HG02759 (cell line): ENCODE results near the gene MPST.

Experiments used
- ATAC-seq: cut with Tn5 transposase; IDR thresholded peaks from one replicate; pipeline ENCODE4 v1.9.1; 2021; ENCODE audit warnings: mild to moderate bottlenecking, moderate library complexity; ENCODE audit not compliant: unreplicated experiment

Gene MPST

GRCh38 chr22:37043828-37044538 lies 24.4 kb downstream of the MPST start:
- no peak for ATAC-seq

GRCh38 chr22:37044634-37045625 lies 25.4 kb downstream of the MPST start:
- no peak for ATAC-seq

GRCh38 chr22:37045958-37046357 lies 26.4 kb downstream of the MPST start:
- ATAC-seq: no peak

- ATAC-seq: no peak
Observed at GRCh38 chr22:37046589-37046988, 27.0 kb downstream of the MPST start.

- ATAC-seq: no peak
Observed at GRCh38 chr22:37047006-37047405, 27.5 kb downstream of the MPST start.

GRCh38 chr22:37048133-37048532 lies 28.6 kb downstream of the MPST start:
- ATAC-seq: no peak

- ATAC-seq: no peak
Observed at GRCh38 chr22:37049224-37049623, 29.7 kb downstream of the MPST start.

- no peak for ATAC-seq
Observed at GRCh38 chr22:37050913-37051312, 31.4 kb downstream of the MPST start.

- peak; percentile 93 for ATAC-seq
Observed at GRCh38 chr22:37051391-37052385, 32.1 kb downstream of the MPST start, which contains the start of gene KCTD17. KCTD17 (plus strand) TSS chr22:37051742; CDS start chr22:37051761, 19 bp downstream.

- no peak for ATAC-seq
Observed at GRCh38 chr22:37052386-37053309, 33.1 kb downstream of the MPST start.

- ATAC-seq: no peak
Observed at GRCh38 chr22:37053310-37054055, 33.9 kb downstream of the MPST start.

- no peak for ATAC-seq
Observed at GRCh38 chr22:37054056-37054395, 34.5 kb downstream of the MPST start.

GRCh38 chr22:37054600-37055365 lies 35.2 kb downstream of the MPST start:
- ATAC-seq: no peak

- no peak for ATAC-seq
Observed at GRCh38 chr22:37056246-37056645, 36.7 kb downstream of the MPST start.

GRCh38 chr22:37057226-37057625 lies 37.7 kb downstream of the MPST start:
- ATAC-seq: no peak

GRCh38 chr22:37057796-37058510 lies 38.4 kb downstream of the MPST start:
- no peak for ATAC-seq

GRCh38 chr22:37058917-37059701 lies 39.6 kb downstream of the MPST start:
- ATAC-seq: no peak
